Thyroid gland (tissue), 4 donors: Measurements from ENCODE around the gene HTRA3.

Source experiments
- POLR2A ChIP-seq, 2 donors: fragments of 450-650 bp; IDR thresholded peaks; one replicate each; pipeline ENCODE4 v1.6.1; 2017; ENCODE audit warnings: antibody characterized with exemption in 2 of 2, mild to moderate bottlenecking in 2 of 2, moderate library complexity in 1 of 2
- TF ChIP-seq, protein P1 (sequence below), 6 experiments: fragments of 200-600 bp in 3 of 6; fragments of 450-650 bp in 3 of 6; sonication (generic) in 3 of 6; IDR thresholded peaks; one replicate each; pipeline ENCODE4 v1.5.1; 2016 to 2019; ENCODE audit warnings: antibody characterized with exemption in 6 of 6, mild to moderate bottlenecking in 2 of 6, inconsistent platforms in 1 of 6, moderate library complexity in 1 of 6

DNA sequence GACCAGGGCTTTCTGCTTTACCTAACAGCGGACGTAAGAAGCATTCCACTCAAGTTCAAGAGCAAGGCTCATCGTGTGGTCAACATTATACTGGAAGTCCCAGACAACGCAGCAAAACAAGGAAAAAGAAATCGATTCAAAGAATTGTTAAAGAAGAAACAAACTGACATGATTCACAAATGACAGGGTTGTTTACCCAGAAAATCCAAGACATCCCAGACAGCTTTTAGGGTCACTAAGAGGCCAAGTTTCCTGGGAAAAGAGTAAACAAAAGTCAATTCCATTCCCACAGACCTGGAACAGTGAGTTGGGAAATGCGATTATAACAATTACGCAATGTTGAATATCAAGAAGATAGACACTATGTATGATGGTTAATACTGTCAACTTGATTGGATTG, 21.5 kb upstream of the HTRA3 start:
- TF ChIP-seq, protein P1, sequence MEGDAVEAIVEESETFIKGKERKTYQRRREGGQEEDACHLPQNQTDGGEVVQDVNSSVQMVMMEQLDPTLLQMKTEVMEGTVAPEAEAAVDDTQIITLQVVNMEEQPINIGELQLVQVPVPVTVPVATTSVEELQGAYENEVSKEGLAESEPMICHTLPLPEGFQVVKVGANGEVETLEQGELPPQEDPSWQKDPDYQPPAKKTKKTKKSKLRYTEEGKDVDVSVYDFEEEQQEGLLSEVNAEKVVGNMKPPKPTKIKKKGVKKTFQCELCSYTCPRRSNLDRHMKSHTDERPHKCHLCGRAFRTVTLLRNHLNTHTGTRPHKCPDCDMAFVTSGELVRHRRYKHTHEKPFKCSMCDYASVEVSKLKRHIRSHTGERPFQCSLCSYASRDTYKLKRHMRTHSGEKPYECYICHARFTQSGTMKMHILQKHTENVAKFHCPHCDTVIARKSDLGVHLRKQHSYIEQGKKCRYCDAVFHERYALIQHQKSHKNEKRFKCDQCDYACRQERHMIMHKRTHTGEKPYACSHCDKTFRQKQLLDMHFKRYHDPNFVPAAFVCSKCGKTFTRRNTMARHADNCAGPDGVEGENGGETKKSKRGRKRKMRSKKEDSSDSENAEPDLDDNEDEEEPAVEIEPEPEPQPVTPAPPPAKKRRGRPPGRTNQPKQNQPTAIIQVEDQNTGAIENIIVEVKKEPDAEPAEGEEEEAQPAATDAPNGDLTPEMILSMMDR (IDR thresholded peaks at IDR 0.05): no peak
- no peak for TF ChIP-seq POLR2A (IDR thresholded peaks at IDR 0.05)
